ENCODE data around the gene SEC23A.
"Not testable (repeated sequence)": the region's sequence is repeated elsewhere in the genome, so short reads cannot be mapped to it uniquely, and the experiment has no call there.

The SEC23A gene

GRCh38 chr14:39028620-39029019 is 74.4 kb downstream of the SEC23A start:
- DNase-seq, result no peak

- no peak for DNase-seq
Observed at GRCh38 chr14:39025810-39026627, 77.0 kb downstream of the SEC23A start.

- no peak for DNase-seq
Observed at GRCh38 chr14:39025250-39025809, 77.7 kb downstream of the SEC23A start.

GRCh38 chr14:39023939-39024871 is 78.8 kb downstream of the SEC23A start:
- no peak for DNase-seq

- not testable (repeated sequence) for DNase-seq
Observed at GRCh38 chr14:39017096-39018016, 85.7 kb downstream of the SEC23A start.

- no peak for DNase-seq
Observed at GRCh38 chr14:39016733-39017095, 86.3 kb downstream of the SEC23A start.

- DNase-seq, result no peak
Observed at GRCh38 chr14:39015964-39016577, 87.0 kb downstream of the SEC23A start.

GRCh38 chr14:39015360-39015961 is 87.6 kb downstream of the SEC23A start:
- no peak for DNase-seq

- no peak for DNase-seq
Observed at GRCh38 chr14:39014460-39014859, 88.6 kb downstream of the SEC23A start.

- DNase-seq, result not testable (repeated sequence)
Observed at GRCh38 chr14:39008965-39009364, 94.1 kb downstream of the SEC23A start.

- DNase-seq, result no peak
Observed at GRCh38 chr14:39006721-39007410, 96.2 kb downstream of the SEC23A start.

GRCh38 chr14:39005044-39005880 is 97.8 kb downstream of the SEC23A start:
- DNase-seq, result no peak

- no peak for DNase-seq
Observed at GRCh38 chr14:38999949-39000348, 103.1 kb downstream of the SEC23A start.

GRCh38 chr14:38994731-38995130 is 108.3 kb downstream of the SEC23A start:
- DNase-seq, result no peak

GRCh38 chr14:38993981-38994380 is 109.1 kb downstream of the SEC23A start:
- DNase-seq, result no peak

GRCh38 chr14:38992067-38992844 is 110.8 kb downstream of the SEC23A start:
- no peak for DNase-seq

- no peak for DNase-seq
Observed at GRCh38 chr14:38991299-38991698, 111.7 kb downstream of the SEC23A start.

- no peak for DNase-seq
Observed at GRCh38 chr14:38989922-38990546, 113.0 kb downstream of the SEC23A start.

GRCh38 chr14:38987781-38988180 is 115.3 kb downstream of the SEC23A start:
- no peak for DNase-seq
